ENCODE results near the gene CFH.

DNA sequence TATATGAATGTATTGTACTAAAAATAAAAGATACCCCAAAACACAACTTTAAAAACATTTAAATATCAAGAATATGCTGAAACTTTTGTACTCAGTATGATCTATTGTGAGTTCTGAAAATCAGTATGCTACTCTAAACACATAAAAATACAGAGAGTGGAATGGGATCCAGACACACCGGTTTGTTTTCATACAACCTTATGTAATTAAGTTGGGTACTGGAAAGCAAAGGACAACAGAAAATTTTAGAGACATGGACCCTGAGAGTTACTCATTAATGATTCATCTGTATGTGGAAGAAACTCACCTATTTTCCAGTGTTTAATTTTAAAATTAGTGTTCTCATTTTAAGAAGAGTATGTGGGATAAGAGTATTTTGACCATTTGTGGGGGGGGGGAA is 121.9 kb downstream of the CFH start:
- TF ChIP-seq, protein P1, sequence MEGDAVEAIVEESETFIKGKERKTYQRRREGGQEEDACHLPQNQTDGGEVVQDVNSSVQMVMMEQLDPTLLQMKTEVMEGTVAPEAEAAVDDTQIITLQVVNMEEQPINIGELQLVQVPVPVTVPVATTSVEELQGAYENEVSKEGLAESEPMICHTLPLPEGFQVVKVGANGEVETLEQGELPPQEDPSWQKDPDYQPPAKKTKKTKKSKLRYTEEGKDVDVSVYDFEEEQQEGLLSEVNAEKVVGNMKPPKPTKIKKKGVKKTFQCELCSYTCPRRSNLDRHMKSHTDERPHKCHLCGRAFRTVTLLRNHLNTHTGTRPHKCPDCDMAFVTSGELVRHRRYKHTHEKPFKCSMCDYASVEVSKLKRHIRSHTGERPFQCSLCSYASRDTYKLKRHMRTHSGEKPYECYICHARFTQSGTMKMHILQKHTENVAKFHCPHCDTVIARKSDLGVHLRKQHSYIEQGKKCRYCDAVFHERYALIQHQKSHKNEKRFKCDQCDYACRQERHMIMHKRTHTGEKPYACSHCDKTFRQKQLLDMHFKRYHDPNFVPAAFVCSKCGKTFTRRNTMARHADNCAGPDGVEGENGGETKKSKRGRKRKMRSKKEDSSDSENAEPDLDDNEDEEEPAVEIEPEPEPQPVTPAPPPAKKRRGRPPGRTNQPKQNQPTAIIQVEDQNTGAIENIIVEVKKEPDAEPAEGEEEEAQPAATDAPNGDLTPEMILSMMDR (IDR thresholded peaks at IDR 0.05), result no peak
- TF ChIP-seq POLR2A (IDR thresholded peaks at IDR 0.05), result no peak
